K562 (cell line): ENCODE data around the gene IRF6. TPM values are rescaled to one million over a fixed set of nuclear protein-coding genes. Genes with fewer than 3 reads are reported as not detected.

ENCODE experiments used
- ARHGAP35 ChIP-seq: fragments of 450-650 bp; IDR thresholded peaks from 2 replicates; pipeline ENCODE4 v1.6.1; 2018; ENCODE audit not compliant: partially characterized antibody
- HNRNPUL1 ChIP-seq: fragments of 200-400 bp; formaldehyde crosslinking; IDR thresholded peaks from 2 replicates; pipeline ENCODE4 v1.6.1; 2017; ENCODE audit warnings: low read length
- NONO ChIP-seq, 2 experiments: fragments of 200-400 bp in 1 of 2; fragments of 450-650 bp in 1 of 2; formaldehyde crosslinking in 1 of 2; IDR thresholded peaks; 2 replicates each; pipeline ENCODE4 v1.6.1; 2017; ENCODE audit warnings: low read depth in 2 of 2, mild to moderate bottlenecking in 2 of 2, moderate library complexity in 2 of 2, low read length in 1 of 2
- XRCC5 ChIP-seq: fragments of 200-400 bp; formaldehyde crosslinking; IDR thresholded peaks from 2 replicates; pipeline ENCODE4 v1.6.1; 2017; ENCODE audit warnings: low read depth, mild to moderate bottlenecking, low read length
- polyA plus RNA-seq, 8 experiments: library from polyadenylated mRNA; depleted of rRNA in 4 of 8; stranded (reverse) in 5 of 8; unstranded in 3 of 8; fragments of >200 nt; fragmentation: Nextera tagmentation in 2 of 8; fragmentation: Illumina TruSeq in 1 of 8; extraction: Ambion mirVana in 2 of 8; extraction: Trizol in 1 of 8; gene quantifications; 2 replicates each; pipeline versions ENCODE4 v1.2.1 to v1.2.3, GENCODE V29; 2011 to 2014; ENCODE audit warnings: inconsistent platforms in 1 of 8, missing spikeins in 1 of 8
- total RNA-seq, 7 experiments: library from RNA; depleted of rRNA in 6 of 7; stranded (reverse); fragments of >200 nt in 6 of 7; fragmentation: Illumina TruSeq in 2 of 7; extraction: Trizol in 2 of 7; gene quantifications; 2 replicates each; pipeline versions ENCODE4 v1.2.1 to v1.2.3, GENCODE V29; 2011 to 2021; ENCODE audit warnings: low replicate concordance in 1 of 7
- TF ChIP-seq, protein P1 (sequence below), 2 experiments: fragments of 450-650 bp in 1 of 2; sonication (generic) in 1 of 2; formaldehyde crosslinking in 1 of 2; IDR thresholded peaks; 2 replicates each; pipeline versions ENCODE4 v1.7.1 to v1.9.0; 2016 to 2022; ENCODE audit warnings: inconsistent platforms in 1 of 2, mild to moderate bottlenecking in 1 of 2, missing genetic modification reagents in 1 of 2
- TF ChIP-seq, protein P2 (sequence below): sonication (generic); formaldehyde crosslinking; IDR thresholded peaks from 2 replicates; pipeline ENCODE4 v1.8.1; 2023; ENCODE audit warnings: missing genetic modification reagents, mild to moderate bottlenecking, borderline replicate concordance

IRF6 gene
- total and polyA plus RNA-seq, 9 of the 15 experiments (the other 6 are each of a cell fraction or from before 2014, with no cell fraction given), result 0.03 to 0.65 (median 0.17) TPM

DNA sequence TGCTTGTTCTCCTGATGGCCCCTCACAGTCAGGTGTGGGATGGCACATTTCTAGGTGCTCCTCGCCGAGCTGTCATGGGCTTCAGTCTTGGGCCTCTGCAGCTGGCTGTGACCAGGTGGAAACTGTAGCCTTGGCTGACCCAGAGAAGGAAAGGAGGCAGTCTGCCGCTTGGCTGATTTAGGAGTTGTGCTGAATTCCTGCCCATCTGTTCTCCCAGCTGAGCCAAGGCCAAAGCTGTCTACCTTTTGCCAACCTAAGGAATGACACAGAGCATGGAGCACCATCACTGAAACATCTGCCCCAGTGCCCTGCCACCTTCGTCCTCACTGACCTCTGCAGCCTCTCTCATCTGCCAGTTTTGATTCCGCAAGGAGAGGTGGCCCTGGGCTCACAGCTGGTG is 49.7 kb upstream of the IRF6 start (continued):
- TF ChIP-seq, protein P1, sequence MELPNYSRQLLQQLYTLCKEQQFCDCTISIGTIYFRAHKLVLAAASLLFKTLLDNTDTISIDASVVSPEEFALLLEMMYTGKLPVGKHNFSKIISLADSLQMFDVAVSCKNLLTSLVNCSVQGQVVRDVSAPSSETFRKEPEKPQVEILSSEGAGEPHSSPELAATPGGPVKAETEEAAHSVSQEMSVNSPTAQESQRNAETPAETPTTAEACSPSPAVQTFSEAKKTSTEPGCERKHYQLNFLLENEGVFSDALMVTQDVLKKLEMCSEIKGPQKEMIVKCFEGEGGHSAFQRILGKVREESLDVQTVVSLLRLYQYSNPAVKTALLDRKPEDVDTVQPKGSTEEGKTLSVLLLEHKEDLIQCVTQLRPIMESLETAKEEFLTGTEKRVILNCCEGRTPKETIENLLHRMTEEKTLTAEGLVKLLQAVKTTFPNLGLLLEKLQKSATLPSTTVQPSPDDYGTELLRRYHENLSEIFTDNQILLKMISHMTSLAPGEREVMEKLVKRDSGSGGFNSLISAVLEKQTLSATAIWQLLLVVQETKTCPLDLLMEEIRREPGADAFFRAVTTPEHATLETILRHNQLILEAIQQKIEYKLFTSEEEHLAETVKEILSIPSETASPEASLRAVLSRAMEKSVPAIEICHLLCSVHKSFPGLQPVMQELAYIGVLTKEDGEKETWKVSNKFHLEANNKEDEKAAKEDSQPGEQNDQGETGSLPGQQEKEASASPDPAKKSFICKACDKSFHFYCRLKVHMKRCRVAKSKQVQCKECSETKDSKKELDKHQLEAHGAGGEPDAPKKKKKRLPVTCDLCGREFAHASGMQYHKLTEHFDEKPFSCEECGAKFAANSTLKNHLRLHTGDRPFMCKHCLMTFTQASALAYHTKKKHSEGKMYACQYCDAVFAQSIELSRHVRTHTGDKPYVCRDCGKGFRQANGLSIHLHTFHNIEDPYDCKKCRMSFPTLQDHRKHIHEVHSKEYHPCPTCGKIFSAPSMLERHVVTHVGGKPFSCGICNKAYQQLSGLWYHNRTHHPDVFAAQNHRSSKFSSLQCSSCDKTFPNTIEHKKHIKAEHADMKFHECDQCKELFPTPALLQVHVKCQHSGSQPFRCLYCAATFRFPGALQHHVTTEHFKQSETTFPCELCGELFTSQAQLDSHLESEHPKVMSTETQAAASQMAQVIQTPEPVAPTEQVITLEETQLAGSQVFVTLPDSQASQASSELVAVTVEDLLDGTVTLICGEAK (IDR thresholded peaks at IDR 0.05), result no peak
- TF ChIP-seq, protein P1 (CRISPR knock-in tag; IDR thresholded peaks at IDR 0.05), result no peak
- no peak for TF ChIP-seq XRCC5
- TF ChIP-seq NONO (IDR thresholded peaks at IDR 0.05; ENCODE audit: low read depth in 2 of 2, low read length in 1 of 2), result no peak
- TF ChIP-seq, protein P2, sequence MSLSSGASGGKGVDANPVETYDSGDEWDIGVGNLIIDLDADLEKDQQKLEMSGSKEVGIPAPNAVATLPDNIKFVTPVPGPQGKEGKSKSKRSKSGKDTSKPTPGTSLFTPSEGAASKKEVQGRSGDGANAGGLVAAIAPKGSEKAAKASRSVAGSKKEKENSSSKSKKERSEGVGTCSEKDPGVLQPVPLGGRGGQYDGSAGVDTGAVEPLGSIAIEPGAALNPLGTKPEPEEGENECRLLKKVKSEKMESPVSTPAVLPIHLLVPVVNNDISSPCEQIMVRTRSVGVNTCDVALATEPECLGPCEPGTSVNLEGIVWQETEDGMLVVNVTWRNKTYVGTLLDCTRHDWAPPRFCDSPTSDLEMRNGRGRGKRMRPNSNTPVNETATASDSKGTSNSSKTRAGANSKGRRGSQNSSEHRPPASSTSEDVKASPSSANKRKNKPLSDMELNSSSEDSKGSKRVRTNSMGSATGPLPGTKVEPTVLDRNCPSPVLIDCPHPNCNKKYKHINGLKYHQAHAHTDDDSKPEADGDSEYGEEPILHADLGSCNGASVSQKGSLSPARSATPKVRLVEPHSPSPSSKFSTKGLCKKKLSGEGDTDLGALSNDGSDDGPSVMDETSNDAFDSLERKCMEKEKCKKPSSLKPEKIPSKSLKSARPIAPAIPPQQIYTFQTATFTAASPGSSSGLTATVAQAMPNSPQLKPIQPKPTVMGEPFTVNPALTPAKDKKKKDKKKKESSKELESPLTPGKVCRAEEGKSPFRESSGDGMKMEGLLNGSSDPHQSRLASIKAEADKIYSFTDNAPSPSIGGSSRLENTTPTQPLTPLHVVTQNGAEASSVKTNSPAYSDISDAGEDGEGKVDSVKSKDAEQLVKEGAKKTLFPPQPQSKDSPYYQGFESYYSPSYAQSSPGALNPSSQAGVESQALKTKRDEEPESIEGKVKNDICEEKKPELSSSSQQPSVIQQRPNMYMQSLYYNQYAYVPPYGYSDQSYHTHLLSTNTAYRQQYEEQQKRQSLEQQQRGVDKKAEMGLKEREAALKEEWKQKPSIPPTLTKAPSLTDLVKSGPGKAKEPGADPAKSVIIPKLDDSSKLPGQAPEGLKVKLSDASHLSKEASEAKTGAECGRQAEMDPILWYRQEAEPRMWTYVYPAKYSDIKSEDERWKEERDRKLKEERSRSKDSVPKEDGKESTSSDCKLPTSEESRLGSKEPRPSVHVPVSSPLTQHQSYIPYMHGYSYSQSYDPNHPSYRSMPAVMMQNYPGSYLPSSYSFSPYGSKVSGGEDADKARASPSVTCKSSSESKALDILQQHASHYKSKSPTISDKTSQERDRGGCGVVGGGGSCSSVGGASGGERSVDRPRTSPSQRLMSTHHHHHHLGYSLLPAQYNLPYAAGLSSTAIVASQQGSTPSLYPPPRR (CRISPR knock-in tag), result no peak
- no peak for TF ChIP-seq HNRNPUL1
- no peak for TF ChIP-seq ARHGAP35
